22Rv1 (cell line): Measurements from ENCODE around the gene SLC6A3.

Experiments
- CTCF ChIP-seq: fragments of 450-650 bp; IDR thresholded peaks from 2 replicates; pipeline ENCODE4 v1.5.1; 2017; ENCODE audit warnings: mild to moderate bottlenecking
- ZFX ChIP-seq: fragments of 450-650 bp; IDR thresholded peaks from 2 replicates; pipeline ENCODE4 v1.6.1; 2017; ENCODE audit warnings: antibody characterized with exemption, borderline replicate concordance

DNA sequence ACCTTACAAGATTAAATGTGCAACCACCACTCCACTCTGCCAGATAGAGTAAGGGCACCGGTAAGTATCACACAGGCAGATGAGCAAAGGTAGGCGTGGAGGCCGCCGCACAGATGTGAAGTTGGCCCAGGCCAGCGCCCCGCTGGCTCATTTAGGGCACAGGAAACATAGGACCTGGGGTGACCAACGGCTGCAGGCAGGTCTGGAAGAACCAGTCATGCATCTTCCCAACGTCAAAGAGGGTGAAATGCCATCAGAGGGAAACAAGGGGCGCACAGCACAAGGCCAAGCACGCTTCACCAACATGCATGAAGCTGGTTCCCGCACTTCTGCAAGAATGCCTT lies 31.7 kb upstream of the SLC6A3 start:
- TF ChIP-seq CTCF (no peak), ZFX (no peak)
